ENCODE results near the gene MYH11.
"Not testable (repeated sequence)": the region's sequence is repeated elsewhere in the genome, so short reads cannot be mapped to it uniquely, and the experiment has no call there.

MYH11 gene

GRCh38 chr16:15837761-15838160 lies 19.1 kb downstream of the MYH11 start:
- DNase-seq, result no peak

GRCh38 chr16:15836965-15837611 lies 19.7 kb downstream of the MYH11 start:
- DNase-seq, result no peak

GRCh38 chr16:15836074-15836473 lies 20.8 kb downstream of the MYH11 start:
- no peak for DNase-seq

GRCh38 chr16:15835136-15835878 lies 21.5 kb downstream of the MYH11 start:
- no peak for DNase-seq

GRCh38 chr16:15834502-15834901 lies 22.3 kb downstream of the MYH11 start:
- no peak for DNase-seq

GRCh38 chr16:15833541-15833940 lies 23.3 kb downstream of the MYH11 start:
- no peak for DNase-seq

GRCh38 chr16:15832241-15832640 lies 24.6 kb downstream of the MYH11 start:
- DNase-seq, result no peak

GRCh38 chr16:15830832-15831451 lies 25.9 kb downstream of the MYH11 start:
- DNase-seq, result no peak

GRCh38 chr16:15829460-15829859 lies 27.4 kb downstream of the MYH11 start:
- DNase-seq, result no peak

- no peak for DNase-seq
These were observed 29.0 kb downstream of the MYH11 start for GRCh38 chr16:15827709-15828343.

- no peak for DNase-seq
These were observed 29.5 kb downstream of the MYH11 start for GRCh38 chr16:15827299-15827698.

GRCh38 chr16:15825750-15826305 lies 31.0 kb downstream of the MYH11 start:
- no peak for DNase-seq

- no peak for DNase-seq
These were observed 33.9 kb downstream of the MYH11 start for GRCh38 chr16:15822957-15823356.

GRCh38 chr16:15820837-15821236 lies 36.0 kb downstream of the MYH11 start:
- no peak for DNase-seq

- DNase-seq, result no peak
These were observed 37.8 kb downstream of the MYH11 start for GRCh38 chr16:15819046-15819445.

GRCh38 chr16:15817446-15817845 lies 39.4 kb downstream of the MYH11 start:
- no peak for DNase-seq

- no peak for DNase-seq
These were observed 40.6 kb downstream of the MYH11 start for GRCh38 chr16:15816228-15816627.

GRCh38 chr16:15812401-15812750 lies 44.5 kb downstream of the MYH11 start:
- DNase-seq, result not testable (repeated sequence)

GRCh38 chr16:15811481-15812400 lies 45.1 kb downstream of the MYH11 start:
- DNase-seq, result no peak

- no peak for DNase-seq
These were observed 45.9 kb downstream of the MYH11 start for GRCh38 chr16:15810949-15811348.

GRCh38 chr16:15810411-15810810 lies 46.4 kb downstream of the MYH11 start:
- DNase-seq, result no peak

- DNase-seq, result not testable (repeated sequence)
These were observed 47.5 kb downstream of the MYH11 start for GRCh38 chr16:15809297-15809696.
